HG03060 (cell line): ENCODE results near the gene TM2D1.
A peak's percentile ranks its signal among the peaks of the same experiment; 100 is the strongest.

Experiments used
- ATAC-seq: cut with Tn5 transposase; IDR thresholded peaks from one replicate; pipeline ENCODE4 v1.9.1; 2021; ENCODE audit warnings: low read depth, moderate number of reproducible peaks; ENCODE audit not compliant: unreplicated experiment

Gene TM2D1

DNA sequence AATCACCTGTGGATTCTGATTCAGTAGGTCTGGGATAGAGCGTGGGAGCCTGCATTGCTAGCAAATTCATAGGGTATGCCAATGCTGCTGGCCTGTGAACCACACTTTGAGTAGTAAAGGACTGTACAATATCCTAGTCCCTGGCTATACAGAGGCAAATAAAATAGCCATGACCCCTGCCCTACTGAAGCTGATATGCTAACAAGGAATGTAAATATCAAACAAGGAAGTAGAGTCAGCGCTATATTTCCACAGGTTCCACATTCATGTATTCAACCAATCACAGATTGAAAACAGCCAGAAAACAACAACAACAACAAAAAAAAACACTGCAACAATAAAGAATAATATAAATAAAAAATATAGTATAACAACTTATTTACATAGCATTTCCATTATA, 77.8 kb downstream of the TM2D1 start:
- no peak for ATAC-seq

- no peak for ATAC-seq
These were observed 79.5 kb downstream of the TM2D1 start for GRCh38 chr1:61645476-61645875.

DNA sequence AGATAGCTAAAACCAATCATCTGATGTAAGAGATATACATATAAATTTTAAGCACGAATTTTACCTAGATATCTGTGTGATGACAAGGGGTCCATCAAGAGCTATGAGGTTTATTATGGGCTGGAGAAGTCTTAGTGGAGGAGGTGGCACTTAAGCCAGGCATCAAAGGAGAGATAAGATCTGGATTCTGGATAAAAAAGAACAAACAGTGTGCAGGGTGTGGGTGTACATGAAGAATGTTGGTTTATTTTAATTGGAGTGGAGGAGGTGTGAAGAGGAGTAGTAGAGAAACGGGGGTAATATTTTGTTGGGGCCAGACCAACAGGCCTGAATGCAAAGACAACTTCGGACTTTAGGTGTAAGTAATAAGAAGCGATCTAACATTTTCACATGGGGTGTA, 80.6 kb downstream of the TM2D1 start:
- ATAC-seq = no peak

GRCh38 chr1:61642475-61643232, 82.3 kb downstream of the TM2D1 start:
- no peak for ATAC-seq

- peak; percentile 44 for ATAC-seq
These were observed 83.2 kb downstream of the TM2D1 start for GRCh38 chr1:61641578-61642336.

GRCh38 chr1:61640531-61641530, 84.1 kb downstream of the TM2D1 start:
- no peak for ATAC-seq

GRCh38 chr1:61639608-61640336, 85.2 kb downstream of the TM2D1 start:
- no peak for ATAC-seq

DNA sequence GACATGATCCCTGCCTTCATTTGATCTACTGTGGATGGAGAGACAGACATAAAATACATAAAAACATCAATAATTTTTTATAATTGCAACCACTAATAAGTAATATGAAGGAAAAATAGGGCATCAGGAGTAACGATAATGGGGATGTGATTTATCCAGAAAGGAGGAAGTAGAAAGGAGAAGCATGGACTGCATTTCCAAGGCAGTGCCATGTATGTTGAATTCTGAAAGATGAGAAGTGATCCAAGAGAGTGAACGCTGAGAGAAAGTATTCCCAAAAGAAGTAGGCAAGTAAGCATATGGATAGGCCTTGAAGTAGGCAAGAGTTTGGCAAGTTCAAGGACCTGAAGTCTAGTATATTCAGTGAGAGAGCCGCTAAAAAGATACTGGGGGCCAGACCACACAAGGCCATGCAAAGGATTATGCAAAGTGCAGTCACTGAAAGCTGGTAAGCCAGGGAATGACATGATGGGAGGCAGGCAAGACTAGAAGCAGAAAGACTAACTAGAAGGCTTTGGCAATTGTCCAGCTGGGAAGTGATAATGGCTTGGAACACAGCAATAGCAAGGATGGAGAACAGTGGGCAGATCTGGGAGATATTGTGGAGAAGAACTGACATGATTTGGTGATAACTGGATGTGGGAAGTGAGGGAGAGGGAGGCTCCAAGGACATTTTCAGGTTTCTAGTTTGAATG, 85.9 kb downstream of the TM2D1 start:
- ATAC-seq = no peak

- no peak for ATAC-seq
These were observed 86.6 kb downstream of the TM2D1 start for GRCh38 chr1:61638296-61638695.

DNA sequence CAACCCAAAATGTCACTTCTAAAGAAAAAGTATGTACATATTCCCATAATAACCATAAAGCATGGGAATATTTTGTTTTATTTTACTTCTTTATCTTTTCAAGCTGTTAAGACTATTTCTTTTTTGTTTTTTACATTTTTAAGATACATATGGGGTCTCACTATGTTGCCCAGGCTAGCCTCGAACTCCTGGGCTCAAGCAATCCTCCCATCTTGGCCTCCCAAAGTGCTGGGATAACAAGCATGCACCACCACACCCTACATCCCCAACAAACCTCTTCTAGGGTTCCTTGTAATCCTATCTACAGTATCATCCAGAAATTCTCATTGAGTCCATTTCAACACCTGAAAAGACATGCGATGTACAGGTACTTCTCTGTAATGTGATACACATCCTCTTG, 87.5 kb downstream of the TM2D1 start:
- no peak for ATAC-seq

- no peak for ATAC-seq
These were observed 88.1 kb downstream of the TM2D1 start for GRCh38 chr1:61636814-61637213.

GRCh38 chr1:61636376-61636775, 88.6 kb downstream of the TM2D1 start:
- no peak for ATAC-seq

- ATAC-seq = no peak
These were observed 89.4 kb downstream of the TM2D1 start for GRCh38 chr1:61635557-61635956.

- no peak for ATAC-seq
These were observed 93.5 kb downstream of the TM2D1 start for GRCh38 chr1:61631436-61631835.
